ENCODE data around the gene RHEB. TPM values are rescaled to one million over a fixed set of nuclear protein-coding genes. Genes with fewer than 3 reads are reported as not detected.

RHEB gene
- total and polyA plus RNA-seq, 2 donors (not counting 1 experiment from before 2014, with no cell fraction given): 9.3 to 40.3 TPM

DNA sequence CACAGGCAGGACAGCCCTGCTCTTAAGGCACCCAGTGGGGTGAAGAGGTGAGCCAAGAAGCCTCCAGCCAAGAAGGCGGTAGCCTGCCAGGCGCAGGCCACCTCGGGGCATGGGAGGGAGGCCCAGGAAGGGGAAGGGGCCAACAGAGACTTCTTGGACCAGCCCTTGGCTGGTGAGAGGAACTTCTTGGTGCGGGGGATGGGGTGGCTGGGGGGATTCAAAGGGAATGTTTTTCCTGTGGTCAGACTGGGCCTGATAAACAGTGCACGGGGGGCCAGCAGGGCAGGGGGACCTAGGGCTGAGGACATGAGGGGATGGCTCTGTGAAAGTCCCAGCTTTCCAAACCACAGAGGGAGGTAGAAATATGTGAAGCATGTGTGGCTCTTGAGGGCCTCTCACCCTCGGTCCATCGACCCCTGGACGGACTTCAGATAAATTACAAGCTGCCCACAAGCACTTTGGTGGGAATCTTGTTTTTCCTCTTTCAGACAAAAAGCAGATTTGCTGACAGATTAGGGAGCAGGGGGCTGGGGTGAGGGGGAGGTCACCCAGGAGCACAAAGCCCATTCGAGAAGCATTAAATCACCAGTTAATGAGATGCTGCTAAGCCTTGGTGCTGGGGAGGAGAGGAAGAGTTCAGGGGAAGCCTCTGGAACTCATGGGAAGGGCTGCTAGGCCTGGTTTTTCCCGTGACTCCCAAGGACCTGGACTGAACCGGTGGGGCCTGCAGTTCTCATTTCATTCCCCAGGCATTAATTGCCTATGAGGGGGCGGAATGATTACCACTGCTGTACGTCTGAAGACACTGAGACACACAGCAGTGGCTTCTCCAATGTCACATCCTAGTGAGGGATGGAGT is 91.1 kb downstream of the RHEB start:
- Histone ChIP-seq H4K20me1 (ENCODE audit: control insufficient read depth, insufficient read depth, low read length, poor library complexity, severe bottlenecking) (no peaks in the 10 kb centered on the region), H3K4me2 (replicated peaks; ENCODE audit: low read depth, low read length, poor library complexity, severe bottlenecking) (no peak overlapping the region), H3K36me3 (replicated peaks in 1 of 2; ENCODE audit: control extremely low read depth in 1 of 2, control insufficient read depth in 1 of 2, extremely low read depth in 1 of 2, insufficient read depth in 2 of 2, low read length in 1 of 2) (no peaks in the 10 kb centered on the region), H3K79me2 (ENCODE audit: control insufficient read depth, insufficient read depth, low read length) (no peaks in the 10 kb centered on the region), H3K27ac (ENCODE audit: low read length in 2 of 2) (no peak overlapping the region), H3K27me3 (replicated peaks in 1 of 4; ENCODE audit: control extremely low read depth in 1 of 4, control insufficient read depth in 3 of 4, insufficient read depth in 4 of 4, low read length in 3 of 4) (peaks cover 0 to 4% (median 0%) of the 10 kb centered on the region in 4 experiments), H2AFZ (ENCODE audit: insufficient read depth, low read depth, low read length, poor library complexity, severe bottlenecking) (no peak overlapping the region), H3K4me1 (ENCODE audit: control insufficient read depth in 2 of 2, insufficient read depth in 2 of 2, low read length in 2 of 2) (peaks cover 19 to 21% of the 10 kb centered on the region in 2 donors), H3K9ac (ENCODE audit: low read length) (no peak overlapping the region), H3K4me3 (ENCODE audit: control extremely low read depth in 1 of 5, extremely low read depth in 1 of 5, insufficient read depth in 1 of 5, low read depth in 2 of 5, low read length in 4 of 5) (no peak overlapping the region), H3K9me3 (ENCODE audit: control extremely low read depth in 1 of 3, control insufficient read depth in 2 of 3, insufficient read depth in 1 of 3, low read length in 2 of 3) (peaks cover 0 to 3% (median 0%) of the 10 kb centered on the region in 3 donors)
- H3K9me3 Mint-ChIP-seq (ENCODE audit: insufficient read depth): no peaks in the 10 kb centered on the region
- H3K27me3 Mint-ChIP-seq: peaks cover 25% of the 10 kb centered on the region
- DNase-seq (no peak), ATAC-seq (ENCODE audit: low read depth) (no peak)
- no peak for TF ChIP-seq EZH2 (IDR thresholded peaks at IDR 0.05; ENCODE audit: borderline replicate concordance, insufficient read depth, low read depth, low read length, poor library complexity, severe bottlenecking)
- TF ChIP-seq, protein P1, sequence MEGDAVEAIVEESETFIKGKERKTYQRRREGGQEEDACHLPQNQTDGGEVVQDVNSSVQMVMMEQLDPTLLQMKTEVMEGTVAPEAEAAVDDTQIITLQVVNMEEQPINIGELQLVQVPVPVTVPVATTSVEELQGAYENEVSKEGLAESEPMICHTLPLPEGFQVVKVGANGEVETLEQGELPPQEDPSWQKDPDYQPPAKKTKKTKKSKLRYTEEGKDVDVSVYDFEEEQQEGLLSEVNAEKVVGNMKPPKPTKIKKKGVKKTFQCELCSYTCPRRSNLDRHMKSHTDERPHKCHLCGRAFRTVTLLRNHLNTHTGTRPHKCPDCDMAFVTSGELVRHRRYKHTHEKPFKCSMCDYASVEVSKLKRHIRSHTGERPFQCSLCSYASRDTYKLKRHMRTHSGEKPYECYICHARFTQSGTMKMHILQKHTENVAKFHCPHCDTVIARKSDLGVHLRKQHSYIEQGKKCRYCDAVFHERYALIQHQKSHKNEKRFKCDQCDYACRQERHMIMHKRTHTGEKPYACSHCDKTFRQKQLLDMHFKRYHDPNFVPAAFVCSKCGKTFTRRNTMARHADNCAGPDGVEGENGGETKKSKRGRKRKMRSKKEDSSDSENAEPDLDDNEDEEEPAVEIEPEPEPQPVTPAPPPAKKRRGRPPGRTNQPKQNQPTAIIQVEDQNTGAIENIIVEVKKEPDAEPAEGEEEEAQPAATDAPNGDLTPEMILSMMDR (IDR thresholded peaks at IDR 0.05): no peak
- CTCF ChIA-PET: no interaction called here
- H3K4me1 Mint-ChIP-seq: peaks cover 16% of the 10 kb centered on the region
- POLR2A ChIA-PET: no interaction called here
- H3K4me3 Mint-ChIP-seq: no peak overlapping the region
- no peak overlapping the region for H3K27ac Mint-ChIP-seq
- intact Hi-C loops (cut with micrococcal nuclease): no loop called here
- 72% methylated on average over 10 of the region's 13 CpGs for WGBS (ENCODE audit: insufficient coverage)

DNA sequence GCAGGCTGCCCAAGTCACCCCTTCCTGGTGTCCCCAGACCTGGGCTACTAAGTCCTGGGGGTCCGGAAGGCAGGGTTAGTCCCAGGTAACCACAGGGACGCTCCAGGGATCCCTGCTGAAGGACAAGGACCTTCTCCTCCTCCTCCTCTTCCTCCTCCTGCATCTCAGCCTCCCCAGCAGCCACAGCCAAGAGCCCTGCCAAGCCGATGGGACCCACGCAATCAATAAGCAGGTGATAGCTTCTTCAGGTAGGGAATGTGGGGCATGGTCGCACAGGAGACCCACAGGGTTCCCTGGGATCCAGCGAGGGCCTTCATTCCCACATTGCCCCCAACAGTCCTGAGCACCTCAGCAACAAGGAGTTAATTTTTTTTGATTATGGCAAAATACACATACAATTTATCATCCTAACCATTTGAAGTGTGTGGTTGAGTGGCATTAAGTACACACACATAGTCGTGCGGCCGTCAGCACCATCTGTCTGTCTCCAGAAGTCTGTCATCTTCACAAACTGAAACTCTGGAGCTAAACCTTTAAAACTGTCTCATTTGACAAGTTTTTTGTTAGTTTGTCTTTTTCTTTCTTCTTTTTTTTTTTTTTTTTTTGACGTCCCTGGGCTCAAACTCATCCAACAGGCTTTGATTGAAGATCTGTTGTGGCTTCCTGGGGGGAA is 91.9 kb downstream of the RHEB start:
- Histone ChIP-seq H3K9ac (ENCODE audit: low read length) (no peak overlapping the region), H3K4me2 (replicated peaks; ENCODE audit: low read depth, low read length, poor library complexity, severe bottlenecking) (no peak overlapping the region), H3K27me3 (replicated peaks in 1 of 4; ENCODE audit: control extremely low read depth in 1 of 4, control insufficient read depth in 3 of 4, insufficient read depth in 4 of 4, low read length in 3 of 4) (peaks cover 0 to 4% (median 0%) of the 10 kb centered on the region in 4 experiments), H3K27ac (ENCODE audit: low read length in 2 of 2) (no peak overlapping the region), H3K36me3 (replicated peaks in 1 of 2; ENCODE audit: control extremely low read depth in 1 of 2, control insufficient read depth in 1 of 2, extremely low read depth in 1 of 2, insufficient read depth in 2 of 2, low read length in 1 of 2) (no peaks in the 10 kb centered on the region), H3K9me3 (ENCODE audit: control extremely low read depth in 1 of 3, control insufficient read depth in 2 of 3, insufficient read depth in 1 of 3, low read length in 2 of 3) (peaks cover 0 to 2% (median 0%) of the 10 kb centered on the region in 3 donors), H3K4me1 (ENCODE audit: control insufficient read depth in 2 of 2, insufficient read depth in 2 of 2, low read length in 2 of 2) (peaks cover 15 to 16% of the 10 kb centered on the region in 2 donors), H2AFZ (ENCODE audit: insufficient read depth, low read depth, low read length, poor library complexity, severe bottlenecking) (no peak overlapping the region), H3K79me2 (ENCODE audit: control insufficient read depth, insufficient read depth, low read length) (no peaks in the 10 kb centered on the region), H4K20me1 (ENCODE audit: control insufficient read depth, insufficient read depth, low read length, poor library complexity, severe bottlenecking) (no peaks in the 10 kb centered on the region), H3K4me3 (ENCODE audit: control extremely low read depth in 1 of 5, extremely low read depth in 1 of 5, insufficient read depth in 1 of 5, low read depth in 2 of 5, low read length in 4 of 5) (no peak overlapping the region)
- POLR2A ChIA-PET: no interaction called here
- peaks cover 15% of the 10 kb centered on the region for H3K4me1 Mint-ChIP-seq
- no peaks in the 10 kb centered on the region for H3K9me3 Mint-ChIP-seq (ENCODE audit: insufficient read depth)
- H3K4me3 Mint-ChIP-seq: no peak overlapping the region
- no peak overlapping the region for H3K27ac Mint-ChIP-seq
- no peak for ATAC-seq (ENCODE audit: low read depth)
- CTCF ChIA-PET: no interaction called here
- H3K27me3 Mint-ChIP-seq: peaks cover 30% of the 10 kb centered on the region
- DNase-seq: no peak
- TF ChIP-seq, protein P1 (IDR thresholded peaks at IDR 0.05): no peak
- TF ChIP-seq EZH2 (IDR thresholded peaks at IDR 0.05; ENCODE audit: borderline replicate concordance, insufficient read depth, low read depth, low read length, poor library complexity, severe bottlenecking): no peak
- 100% methylated on average over 2 of the region's 10 CpGs for WGBS (ENCODE audit: insufficient coverage)
- intact Hi-C loops (cut with micrococcal nuclease): no loop called here
